Neuron (in vitro differentiated cells): ENCODE measurements around the gene CASKIN1.
"Not testable (repeated sequence)": the region's sequence is repeated elsewhere in the genome, so short reads cannot be mapped to it uniquely, and the experiment has no call there.

Experiments
- H2AFZ ChIP-seq: one replicate; pipeline ENCODE4 v1.6.1; 2013; ENCODE audit warnings: low read depth, mild to moderate bottlenecking, inconsistent platforms, low read length, moderate library complexity
- H3K27me3 ChIP-seq: one replicate; pipeline ENCODE4 v1.6.1; 2013; ENCODE audit warnings: low read length; ENCODE audit not compliant: insufficient read depth
- H3K36me3 ChIP-seq: one replicate; pipeline ENCODE4 v1.6.1; 2013; ENCODE audit warnings: low read length; ENCODE audit not compliant: insufficient read depth
- H3K4me1 ChIP-seq: one replicate; pipeline ENCODE4 v1.6.1; 2013; ENCODE audit warnings: low read length; ENCODE audit not compliant: insufficient read depth
- H3K4me3 ChIP-seq: 2 replicates; pipeline ENCODE4 v1.5.1; 2013; ENCODE audit warnings: mild to moderate bottlenecking, low read length, moderate library complexity
- H3K9me3 ChIP-seq: one replicate; pipeline ENCODE4 v1.6.1; 2013; ENCODE audit warnings: low read length

Gene CASKIN1

DNA sequence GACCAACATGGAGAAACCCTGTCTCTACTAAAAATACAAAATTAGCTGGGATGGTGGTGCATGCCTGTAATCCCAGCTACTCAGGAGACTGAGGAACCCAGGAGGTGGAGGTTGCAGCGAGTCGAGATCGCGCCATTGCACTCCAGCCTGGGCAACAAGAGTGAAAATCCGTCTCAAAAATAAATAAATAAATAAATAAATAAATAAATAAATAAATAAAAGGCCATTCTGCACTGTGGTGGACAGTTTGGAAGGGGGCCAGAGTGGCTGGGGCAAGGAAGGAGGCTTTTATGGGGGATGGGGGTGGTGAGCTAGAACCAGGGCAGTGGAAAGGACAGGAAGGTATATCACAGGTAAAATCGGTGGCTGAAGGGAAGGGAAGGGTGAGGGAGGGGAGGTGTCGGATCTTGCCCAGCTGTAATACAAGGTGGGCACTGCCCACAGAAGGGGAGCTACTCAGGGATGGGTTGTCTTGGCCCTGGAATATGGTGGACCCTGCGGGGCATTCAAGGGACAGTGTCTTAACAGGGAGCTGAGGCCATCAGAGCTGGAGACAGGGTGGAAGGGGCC is 6.8 kb upstream of the CASKIN1 start:
- not testable (repeated sequence) for H3K4me3 ChIP-seq, H3K27me3 ChIP-seq, H3K9me3 ChIP-seq, H2AFZ ChIP-seq
- Histone ChIP-seq H3K4me1 (peaks cover 11% of the 10 kb centered on the region), H3K36me3 (peaks cover 15% of the 10 kb centered on the region)

DNA sequence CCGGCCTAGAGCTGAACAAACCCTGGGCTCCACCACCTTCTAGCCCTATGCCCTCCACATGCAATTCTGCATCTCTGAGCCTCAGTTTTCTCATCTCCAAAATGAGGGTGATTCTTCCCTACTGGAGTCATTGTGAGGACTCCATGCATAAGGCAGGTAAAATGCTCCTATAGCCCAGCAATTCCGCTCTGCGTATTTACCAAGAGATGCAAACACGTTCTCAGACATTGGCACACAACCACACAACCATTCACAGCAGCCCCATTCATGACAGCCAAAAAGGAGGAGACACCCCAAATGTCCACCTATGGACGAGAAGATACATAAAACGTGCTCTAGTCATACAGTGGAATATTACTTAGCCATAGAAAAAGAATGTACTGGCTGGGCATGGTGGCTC is 3.9 kb upstream of the CASKIN1 start:
- Histone ChIP-seq H3K36me3 (no peaks in the 10 kb centered on the region), H3K9me3 (no peaks in the 10 kb centered on the region), H3K27me3 (no peaks in the 10 kb centered on the region), H3K4me1 (peaks cover 9% of the 10 kb centered on the region), H2AFZ (no peak overlapping the region), H3K4me3 (no peak overlapping the region)

GRCh38 chr16:2199621-2200139 is 3.3 kb upstream of the CASKIN1 start:
- Histone ChIP-seq H3K4me3 (no peak overlapping the region), H3K36me3 (no peaks in the 10 kb centered on the region), H3K9me3 (no peaks in the 10 kb centered on the region), H3K4me1 (peaks cover 13% of the 10 kb centered on the region), H2AFZ (no peak overlapping the region), H3K27me3 (no peaks in the 10 kb centered on the region)

DNA sequence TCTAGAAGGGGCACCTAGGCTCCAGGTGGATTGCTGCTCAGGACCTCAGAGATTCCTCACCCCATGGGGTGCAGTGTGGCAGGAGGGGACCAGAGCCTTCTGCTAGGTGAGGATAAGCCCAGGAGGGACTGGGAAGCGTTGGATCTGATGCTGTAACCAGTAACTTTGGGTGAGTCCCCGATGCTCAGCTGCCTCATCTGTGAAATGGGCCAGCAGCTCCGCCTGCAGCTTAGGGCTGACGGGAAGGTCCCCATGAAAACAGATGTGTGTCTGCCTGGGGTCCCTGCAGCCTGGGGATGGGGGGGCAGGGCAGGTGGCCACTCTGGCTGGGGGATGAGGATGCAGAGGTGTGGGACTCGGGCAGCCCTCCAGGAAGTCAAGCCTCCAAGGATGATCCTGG is 2.7 kb upstream of the CASKIN1 start:
- Histone ChIP-seq H3K27me3 (no peaks in the 10 kb centered on the region), H3K4me3 (no peak overlapping the region), H2AFZ (no peak overlapping the region), H3K9me3 (no peaks in the 10 kb centered on the region), H3K4me1 (peaks cover 16% of the 10 kb centered on the region), H3K36me3 (no peaks in the 10 kb centered on the region)

DNA sequence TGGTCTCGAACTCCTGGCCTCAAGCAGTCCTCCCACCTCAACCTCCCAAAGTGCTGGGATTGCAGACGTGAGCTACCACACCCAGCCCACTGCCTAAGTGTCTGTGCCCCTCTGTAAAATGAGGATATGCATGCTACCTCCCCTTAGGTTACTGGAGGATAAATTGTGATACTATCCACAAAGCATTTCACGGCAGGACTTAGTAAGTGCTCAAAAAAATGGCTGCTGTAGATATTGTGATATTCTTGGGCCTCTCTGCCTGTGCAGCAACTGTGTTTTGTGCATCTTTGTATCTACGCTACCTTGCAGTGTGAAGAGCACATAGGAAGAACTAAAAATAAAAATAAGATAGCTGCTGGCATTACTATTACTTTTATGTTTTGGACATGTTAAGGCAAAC is 1.9 kb upstream of the CASKIN1 start:
- Histone ChIP-seq H3K27me3 (no peaks in the 10 kb centered on the region), H2AFZ (no peak overlapping the region), H3K36me3 (no peaks in the 10 kb centered on the region), H3K9me3 (no peaks in the 10 kb centered on the region), H3K4me3 (no peak overlapping the region), H3K4me1 (peaks cover 19% of the 10 kb centered on the region)

DNA sequence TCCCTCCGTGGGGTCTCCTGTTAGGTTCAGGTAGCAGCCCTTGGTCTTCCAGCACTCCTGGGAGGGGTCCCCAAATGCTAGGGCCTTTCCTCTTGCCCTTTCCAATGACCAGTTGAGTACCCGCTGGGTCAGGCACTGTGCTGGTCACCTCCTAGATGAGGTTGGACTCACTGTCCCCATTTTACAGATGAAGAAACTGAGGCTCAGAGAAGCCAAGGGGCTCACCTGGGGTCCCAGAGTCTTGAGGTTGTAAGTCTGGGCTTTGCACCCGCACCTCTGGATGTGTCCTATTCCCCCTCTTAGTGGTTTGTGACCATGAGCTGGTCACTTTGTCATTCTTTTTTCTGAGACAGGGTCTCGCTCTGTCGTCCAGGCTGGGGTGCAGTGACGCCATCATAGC is 1.4 kb upstream of the CASKIN1 start:
- Histone ChIP-seq H3K36me3 (no peaks in the 10 kb centered on the region), H3K4me1 (peaks cover 19% of the 10 kb centered on the region), H3K27me3 (no peaks in the 10 kb centered on the region), H3K9me3 (no peaks in the 10 kb centered on the region), H3K4me3 (no peak overlapping the region), H2AFZ (no peak overlapping the region)

- Histone ChIP-seq H3K4me1 (peaks cover 19% of the 10 kb centered on the region), H2AFZ (peak overlapping the region; percentile 19), H3K27me3 (no peaks in the 10 kb centered on the region), H3K4me3 (peak overlapping the region; percentile 28), H3K36me3 (no peaks in the 10 kb centered on the region), H3K9me3 (no peaks in the 10 kb centered on the region)
Observed at GRCh38 chr16:2196981-2197511, 641 bp upstream of the CASKIN1 start.

- peak overlapping the region; percentile 31 for H2AFZ ChIP-seq
- no peaks in the 10 kb centered on the region for H3K9me3 ChIP-seq
- peak overlapping the region; percentile 57 for H3K4me3 ChIP-seq
- peaks cover 19% of the 10 kb centered on the region for H3K4me1 ChIP-seq
- no peaks in the 10 kb centered on the region for H3K27me3 ChIP-seq
- H3K36me3 ChIP-seq: no peaks in the 10 kb centered on the region
Observed at GRCh38 chr16:2195322-2196161, 863 bp downstream of the CASKIN1 start.

DNA sequence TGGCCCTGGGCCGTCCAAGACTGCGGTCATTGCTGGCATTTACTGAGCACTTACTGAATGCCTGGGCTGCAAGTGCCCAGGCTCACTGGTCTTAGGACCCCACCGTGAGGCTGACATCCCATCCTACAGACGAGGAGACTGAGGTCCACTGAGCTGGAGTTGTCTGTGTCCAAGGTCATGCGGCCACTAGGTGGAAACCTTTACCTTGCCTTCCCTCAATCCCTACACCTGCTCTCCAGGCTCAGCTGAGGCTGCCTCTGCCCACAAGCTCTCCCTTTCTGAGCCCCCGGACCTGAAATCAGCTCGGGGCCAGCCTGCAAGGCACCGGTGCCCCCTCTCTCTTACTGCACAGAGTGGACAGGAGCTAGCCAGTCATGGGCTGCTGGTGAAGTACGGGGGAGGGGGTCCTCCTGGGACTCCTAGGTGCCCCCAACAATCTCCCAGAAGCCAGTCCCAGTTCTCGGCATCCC is 1.5 kb downstream of the CASKIN1 start:
- Histone ChIP-seq H3K27me3 (no peaks in the 10 kb centered on the region), H3K4me3 (no peak overlapping the region), H2AFZ (no peak overlapping the region), H3K4me1 (peaks cover 26% of the 10 kb centered on the region), H3K9me3 (no peaks in the 10 kb centered on the region), H3K36me3 (no peaks in the 10 kb centered on the region)

DNA sequence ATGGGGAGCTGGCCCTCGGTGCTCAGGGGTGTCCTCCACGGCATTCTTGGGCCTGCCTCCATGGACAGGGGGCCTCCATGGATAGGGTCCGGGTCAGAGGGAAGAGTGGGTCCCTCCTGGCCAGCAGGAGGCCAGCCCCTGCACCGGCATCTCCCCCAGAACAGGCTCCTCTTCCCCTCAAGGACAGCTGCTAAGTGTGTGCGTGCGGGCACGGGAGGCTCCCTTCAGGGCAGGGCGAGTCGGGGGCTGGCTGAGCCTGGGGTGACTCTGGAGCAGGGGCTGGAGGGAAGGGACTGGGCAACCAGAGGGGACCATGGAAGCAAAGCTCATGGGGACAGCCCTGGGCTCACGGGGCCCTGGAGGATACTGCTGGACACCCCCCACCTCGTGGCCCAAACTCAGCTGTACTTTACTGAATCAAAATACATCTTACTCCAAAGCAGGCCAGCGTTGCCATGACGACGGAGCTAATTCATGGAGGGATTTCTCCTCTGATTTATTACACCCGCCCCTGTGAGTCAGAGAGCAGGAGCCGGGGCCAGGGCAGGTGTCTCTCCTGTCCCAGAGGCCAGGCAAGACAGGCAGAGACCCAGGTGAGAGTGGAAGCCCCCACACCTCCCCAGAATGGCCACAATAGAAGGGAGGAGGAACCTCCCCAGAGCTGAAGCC is 2.1 kb downstream of the CASKIN1 start:
- Histone ChIP-seq H3K27me3 (no peaks in the 10 kb centered on the region), H3K4me1 (peaks cover 26% of the 10 kb centered on the region), H2AFZ (no peak overlapping the region), H3K9me3 (no peaks in the 10 kb centered on the region), H3K36me3 (no peaks in the 10 kb centered on the region), H3K4me3 (no peak overlapping the region)

DNA sequence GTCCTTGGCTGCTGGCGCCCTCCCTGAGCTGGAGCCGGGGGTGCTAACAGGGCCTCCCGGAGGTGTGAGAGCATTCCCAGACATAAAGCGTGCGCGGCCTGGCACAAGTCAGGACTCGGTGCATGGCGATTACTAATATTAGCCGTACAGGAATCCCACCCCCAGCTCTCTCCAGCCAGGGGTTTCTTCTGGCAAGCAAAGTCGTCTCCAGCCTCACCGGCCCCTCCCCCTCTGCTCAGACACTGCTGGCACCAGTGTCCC is 5.0 kb downstream of the CASKIN1 start:
- no peaks in the 10 kb centered on the region for H3K27me3 ChIP-seq

DNA sequence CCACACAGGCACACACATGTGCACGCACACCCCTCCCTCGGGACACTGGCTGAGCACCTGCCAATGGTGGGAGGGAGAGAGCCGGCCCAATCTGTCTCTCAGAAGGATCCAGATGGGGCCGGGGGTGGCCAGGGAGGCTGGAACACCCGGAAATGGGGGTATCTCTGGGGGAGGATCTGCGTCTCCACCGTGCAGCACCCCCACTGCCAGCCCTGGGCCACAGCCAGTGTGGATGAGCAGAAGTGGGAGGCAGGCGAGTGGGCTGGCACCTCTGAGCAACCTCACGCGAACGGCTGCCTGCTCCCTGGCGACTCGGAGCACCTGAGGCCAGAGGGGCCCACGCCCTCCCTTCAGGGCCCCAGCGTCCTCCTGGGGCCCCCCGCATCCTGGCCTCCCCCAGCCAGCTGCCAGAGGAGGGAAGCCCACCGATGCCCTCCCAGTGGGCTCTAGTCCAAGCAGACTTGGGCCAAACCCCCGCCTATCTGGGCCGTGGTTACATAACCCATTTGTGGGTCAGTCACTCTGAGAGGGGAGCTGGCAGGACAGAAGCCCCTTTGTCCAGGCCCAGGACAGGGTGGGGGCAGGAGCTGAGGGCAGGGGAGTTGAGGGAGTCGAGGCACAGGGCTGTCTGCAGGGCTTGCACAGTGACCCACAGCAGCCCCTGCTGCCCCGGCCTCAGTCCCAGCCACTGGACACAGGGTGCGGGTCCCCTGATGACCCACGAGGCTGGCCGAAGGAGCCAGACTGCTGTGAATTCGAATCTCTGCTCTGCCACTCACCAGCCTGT is 5.6 kb downstream of the CASKIN1 start:
- H2AFZ ChIP-seq: no peak overlapping the region
- H3K27me3 ChIP-seq: no peaks in the 10 kb centered on the region
- H3K36me3 ChIP-seq: no peaks in the 10 kb centered on the region
- H3K4me1 ChIP-seq: peaks cover 26% of the 10 kb centered on the region
- no peak overlapping the region for H3K4me3 ChIP-seq
- no peaks in the 10 kb centered on the region for H3K9me3 ChIP-seq

More for the DNA sequence above, 5.0 kb downstream of the CASKIN1 start:
- Histone ChIP-seq H3K4me3 (no peak overlapping the region), H2AFZ (no peak overlapping the region), H3K4me1 (peaks cover 26% of the 10 kb centered on the region), H3K9me3 (no peaks in the 10 kb centered on the region), H3K36me3 (no peaks in the 10 kb centered on the region)
